ENCODE results near the gene ACAA2. TPM values are rescaled to one million over a fixed set of nuclear protein-coding genes. Genes with fewer than 3 reads are reported as not detected.
"Not testable (repeated sequence)": the region's sequence is repeated elsewhere in the genome, so short reads cannot be mapped to it uniquely, and the experiment has no call there.

ACAA2 gene
- total RNA-seq, 1 experiment from 2014 or later, result 51.1 TPM

DNA sequence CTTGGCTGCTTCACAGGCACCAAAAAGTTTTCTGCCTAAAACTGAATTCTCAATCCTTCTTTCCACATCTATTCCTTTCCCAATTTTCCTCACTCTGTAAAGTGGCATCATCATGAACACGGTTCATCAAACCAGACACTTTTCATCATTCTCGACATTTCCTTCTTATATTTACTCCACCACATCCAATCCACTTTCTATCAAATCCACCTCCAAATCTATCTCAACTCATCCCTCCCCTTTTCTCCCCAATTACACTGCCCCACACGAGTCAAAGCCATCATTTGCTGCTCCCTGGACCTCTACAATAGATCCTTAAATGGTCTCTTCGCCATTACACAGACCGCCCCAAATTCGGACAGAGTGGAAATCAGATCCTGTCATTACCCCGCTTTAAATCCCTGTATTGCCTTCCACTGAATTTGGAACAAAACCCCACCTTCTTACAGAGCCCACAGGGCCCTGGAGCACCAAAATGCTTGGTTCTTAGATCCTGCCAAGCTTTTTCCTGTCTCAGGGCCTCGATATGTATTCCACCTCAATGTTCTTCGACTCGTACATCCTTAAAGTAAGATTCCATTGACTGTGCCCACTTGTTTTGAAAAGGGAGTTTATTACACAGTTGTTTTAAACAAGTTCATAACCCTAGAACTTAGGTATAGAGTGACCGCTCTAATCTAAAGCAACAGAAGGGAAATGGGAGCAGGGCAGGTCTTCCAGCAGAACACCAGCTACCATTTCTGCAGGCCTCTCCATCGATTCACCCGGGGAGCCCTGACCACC lies 856 bp downstream of the ACAA2 start:
- no TSS peak for BruUV-seq (replicated peaks)
- peaks cover 11% of the 10 kb centered on the region for H3K9me3 ChIP-seq (ENCODE audit: low read depth, low read length, poor library complexity, severe bottlenecking)
- H3K36me3 ChIP-seq (ENCODE audit: insufficient read depth, low read length, poor library complexity, severe bottlenecking), result no peaks in the 10 kb centered on the region
- intact Hi-C loops (cut with micrococcal nuclease; ENCODE audit: unreplicated experiment), result no loop called here
- no peak for DNase-seq (ENCODE audit: low spot score)
- H3K4me3 ChIP-seq (ENCODE audit: low read depth, low read length, poor library complexity, severe bottlenecking), result peak overlapping the region; percentile 71
- ChIA-PET POLR2A (ENCODE audit: low non-redundant PET) (no interaction called here), CTCF (no interaction called here)
- no peaks in the 10 kb centered on the region for H3K27me3 ChIP-seq (replicated peaks; ENCODE audit: insufficient read depth, low read depth, low read length, poor library complexity)
- peaks cover 4% of the 10 kb centered on the region for H3K4me1 ChIP-seq (ENCODE audit: insufficient read depth, low read length, poor library complexity, severe bottlenecking)
- TF ChIP-seq EZH2 (IDR thresholded peaks at IDR 0.05; ENCODE audit: borderline replicate concordance, low read depth, low read length, poor library complexity, severe bottlenecking) (no peak), CTCF (conservative IDR thresholded peaks at IDR 0.05; ENCODE audit: low read depth, low read length) (no peak)
- no peak overlapping the region for H3K27ac ChIP-seq (ENCODE audit: low read depth, low read length, poor library complexity, severe bottlenecking)

GRCh38 chr18:49811151-49811938 lies 2.0 kb downstream of the ACAA2 start:
- TF ChIP-seq CTCF (conservative IDR thresholded peaks at IDR 0.05; ENCODE audit: low read depth, low read length), result no peak
- peaks cover 11% of the 10 kb centered on the region for H3K9me3 ChIP-seq (ENCODE audit: low read depth, low read length, poor library complexity, severe bottlenecking)
- CTCF ChIA-PET, result interaction anchor here (1.0 kb wide), 1 partner anchor 47 kb away, joined by 5 read pairs; no protein-coding TSS in a partner anchor
- H3K4me1 ChIP-seq (ENCODE audit: insufficient read depth, low read length, poor library complexity, severe bottlenecking), result peaks cover 4% of the 10 kb centered on the region
- H3K4me3 ChIP-seq (ENCODE audit: low read depth, low read length, poor library complexity, severe bottlenecking), result no peak overlapping the region
- H3K36me3 ChIP-seq (ENCODE audit: insufficient read depth, low read length, poor library complexity, severe bottlenecking), result no peaks in the 10 kb centered on the region
- no peak overlapping the region for H3K27ac ChIP-seq (ENCODE audit: low read depth, low read length, poor library complexity, severe bottlenecking)
- POLR2A ChIA-PET (ENCODE audit: low non-redundant PET), result no interaction called here
- no peak for DNase-seq (ENCODE audit: low spot score)
- intact Hi-C loops (cut with micrococcal nuclease; ENCODE audit: unreplicated experiment), result no loop called here
- no peaks in the 10 kb centered on the region for H3K27me3 ChIP-seq (replicated peaks; ENCODE audit: insufficient read depth, low read depth, low read length, poor library complexity)
- BruUV-seq (replicated peaks), result no TSS peak

GRCh38 chr18:49808553-49809191 lies 4.7 kb downstream of the ACAA2 start:
- H3K36me3 ChIP-seq (ENCODE audit: insufficient read depth, low read length, poor library complexity, severe bottlenecking); intact Hi-C loops (cut with micrococcal nuclease; ENCODE audit: unreplicated experiment); H3K4me1 ChIP-seq (ENCODE audit: insufficient read depth, low read length, poor library complexity, severe bottlenecking); H3K27ac ChIP-seq (ENCODE audit: low read depth, low read length, poor library complexity, severe bottlenecking); H3K27me3 ChIP-seq (replicated peaks; ENCODE audit: insufficient read depth, low read depth, low read length, poor library complexity); POLR2A ChIA-PET (ENCODE audit: low non-redundant PET); CTCF ChIA-PET; H3K4me3 ChIP-seq (ENCODE audit: low read depth, low read length, poor library complexity, severe bottlenecking); DNase-seq (ENCODE audit: low spot score); BruUV-seq (replicated peaks): not testable (repeated sequence)
- H3K9me3 ChIP-seq (ENCODE audit: low read depth, low read length, poor library complexity, severe bottlenecking), result peaks cover 11% of the 10 kb centered on the region

Measured in A673 (cell line).